Astrocyte of the spinal cord (primary cell): ENCODE measurements around the gene ATP6V0A4.

Experiments used
- DNase-seq: peaks from one replicate; pipeline ENCODE4 v3.0.0; 2011; ENCODE audit warnings: low read depth, low spot score
- H3K4me3 ChIP-seq: 2 replicates; pipeline ENCODE4 v1.5.1; 2011; ENCODE audit warnings: low read depth, mild to moderate bottlenecking, low read length, moderate library complexity
- CTCF ChIP-seq: IDR thresholded peaks from 2 replicates; pipeline ENCODE4 v1.5.1; 2012; ENCODE audit warnings: low read depth, mild to moderate bottlenecking, low read length, inconsistent platforms
- in situ Hi-C: cut with HindIII; loops from 2 replicates; pipeline ENCODE4 v1.10.0; 2017; ENCODE audit warnings: low sequenced_read_pairs

ATP6V0A4 gene

DNA sequence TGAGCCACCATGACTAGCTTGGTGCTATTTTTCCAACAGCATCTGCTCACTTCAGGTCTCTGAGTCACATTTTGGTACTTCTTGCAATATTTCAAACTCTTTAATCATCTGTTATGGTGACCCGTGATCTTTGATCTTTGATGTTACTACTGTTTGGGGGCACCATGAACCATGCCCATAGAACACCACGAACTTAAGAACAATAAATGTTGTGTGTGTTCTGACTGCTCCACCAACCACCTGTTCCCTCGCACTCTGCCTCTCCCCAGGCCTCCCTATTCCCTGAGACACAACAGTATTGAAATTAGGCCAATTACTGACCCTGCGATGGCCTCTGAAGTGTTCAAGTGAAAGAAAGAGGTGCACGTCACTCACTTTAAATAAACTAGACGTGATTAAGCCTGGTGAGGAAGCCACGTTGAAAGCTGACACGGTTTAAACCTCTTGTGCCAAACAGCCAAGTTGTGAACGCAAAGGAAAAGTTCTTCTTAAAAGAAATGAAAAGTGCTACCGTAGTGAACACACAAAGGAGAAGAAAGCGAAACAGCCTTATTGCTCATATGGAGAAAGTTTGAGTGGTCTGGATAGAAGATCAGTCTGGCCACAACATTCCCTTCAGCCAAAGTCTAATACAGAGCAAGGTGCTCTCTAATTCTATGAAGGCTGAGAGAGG lies 27.2 kb upstream of the ATP6V0A4 start:
- in situ Hi-C loops: no loop called here
- TF ChIP-seq CTCF: no peak
- DNase-seq: no peak

GRCh38 chr7:138822867-138823535 lies 25.0 kb upstream of the ATP6V0A4 start:
- no peak for DNase-seq
- TF ChIP-seq CTCF: no peak
- no peak overlapping the region for H3K4me3 ChIP-seq
- in situ Hi-C loops: no loop called here

More for the DNA sequence above, 27.2 kb upstream of the ATP6V0A4 start:
- H3K4me3 ChIP-seq: no peak overlapping the region

DNA sequence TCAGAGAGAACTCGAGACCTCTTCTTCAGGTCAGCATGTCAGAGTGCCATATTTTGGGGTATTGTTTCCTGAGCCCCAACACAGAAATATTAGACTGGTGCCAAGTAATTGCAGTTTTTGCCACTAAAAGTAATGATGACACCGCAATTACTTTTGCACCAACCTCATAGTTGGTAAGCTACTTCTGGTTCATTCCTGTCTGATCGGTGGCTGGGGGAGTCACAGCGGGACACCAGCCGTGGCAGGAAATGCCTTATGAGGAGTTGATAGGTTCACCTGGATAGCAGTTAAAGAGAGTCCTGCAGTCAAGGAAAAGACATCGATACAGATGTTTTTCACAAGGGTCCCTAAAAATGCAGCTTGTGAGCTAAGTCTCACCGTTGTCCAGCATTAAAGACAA lies 23.9 kb upstream of the ATP6V0A4 start:
- TF ChIP-seq CTCF: no peak
- in situ Hi-C loops: no loop called here
- DNase-seq: no peak
- no peak overlapping the region for H3K4me3 ChIP-seq

- in situ Hi-C loops: no loop called here
- no peak for TF ChIP-seq CTCF
- no peak overlapping the region for H3K4me3 ChIP-seq
- no peak for DNase-seq
These were observed 21.6 kb upstream of the ATP6V0A4 start for GRCh38 chr7:138819625-138820024.

- no peak for TF ChIP-seq CTCF
- no peak for DNase-seq
- no peak overlapping the region for H3K4me3 ChIP-seq
- in situ Hi-C loops: no loop called here
These were observed 18.7 kb upstream of the ATP6V0A4 start for GRCh38 chr7:138816650-138817049.

DNA sequence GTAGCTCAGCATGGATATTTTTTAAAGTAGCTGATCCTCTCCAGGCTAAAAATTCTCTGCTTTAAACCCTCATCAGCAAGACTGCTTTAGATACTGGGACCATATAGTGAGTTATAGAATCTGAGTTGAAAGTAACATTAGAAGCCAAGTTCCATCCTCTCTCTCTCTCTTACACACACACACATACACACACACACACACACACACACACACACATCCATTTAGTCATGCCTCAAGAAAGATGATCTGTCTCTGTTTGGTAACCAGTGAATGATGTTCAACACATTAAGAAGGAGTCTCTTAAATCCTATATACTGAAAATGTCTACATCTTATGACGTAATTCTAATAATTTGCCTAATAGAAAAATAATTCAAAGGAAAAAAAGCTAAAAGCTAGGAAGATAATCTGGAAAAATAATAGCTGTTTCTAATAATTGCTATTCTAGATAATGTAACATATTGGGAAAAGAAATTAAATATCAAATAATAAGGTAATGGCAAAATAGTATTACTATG lies 16.9 kb upstream of the ATP6V0A4 start:
- no peak for TF ChIP-seq CTCF
- no peak overlapping the region for H3K4me3 ChIP-seq
- DNase-seq: no peak
- in situ Hi-C loops: no loop called here
